ENCODE results near the gene FGG.
"Not testable (repeated sequence)": the region's sequence is repeated elsewhere in the genome, so short reads cannot be mapped to it uniquely, and the experiment has no call there.

Gene FGG

DNA sequence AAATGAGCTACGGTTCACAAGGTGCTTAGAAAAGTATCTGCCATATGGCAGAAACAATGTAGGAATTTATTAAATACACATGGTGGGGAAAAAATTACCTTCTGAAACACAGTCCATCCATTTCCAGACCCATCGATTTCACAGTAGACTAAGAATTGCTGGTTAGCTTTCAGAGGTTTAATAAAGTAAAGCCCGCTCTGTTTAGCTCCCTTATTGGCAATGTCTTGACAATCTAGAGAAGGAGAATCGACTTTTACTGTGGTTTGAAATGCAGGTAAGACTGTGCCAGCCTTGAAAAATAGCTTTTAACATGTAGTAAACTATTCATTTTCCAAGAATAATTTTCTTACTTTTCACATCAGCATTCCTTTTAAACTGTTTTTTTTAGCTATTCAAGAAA, 2.9 kb downstream of the FGG start:
- no peak for DNase-seq

DNA sequence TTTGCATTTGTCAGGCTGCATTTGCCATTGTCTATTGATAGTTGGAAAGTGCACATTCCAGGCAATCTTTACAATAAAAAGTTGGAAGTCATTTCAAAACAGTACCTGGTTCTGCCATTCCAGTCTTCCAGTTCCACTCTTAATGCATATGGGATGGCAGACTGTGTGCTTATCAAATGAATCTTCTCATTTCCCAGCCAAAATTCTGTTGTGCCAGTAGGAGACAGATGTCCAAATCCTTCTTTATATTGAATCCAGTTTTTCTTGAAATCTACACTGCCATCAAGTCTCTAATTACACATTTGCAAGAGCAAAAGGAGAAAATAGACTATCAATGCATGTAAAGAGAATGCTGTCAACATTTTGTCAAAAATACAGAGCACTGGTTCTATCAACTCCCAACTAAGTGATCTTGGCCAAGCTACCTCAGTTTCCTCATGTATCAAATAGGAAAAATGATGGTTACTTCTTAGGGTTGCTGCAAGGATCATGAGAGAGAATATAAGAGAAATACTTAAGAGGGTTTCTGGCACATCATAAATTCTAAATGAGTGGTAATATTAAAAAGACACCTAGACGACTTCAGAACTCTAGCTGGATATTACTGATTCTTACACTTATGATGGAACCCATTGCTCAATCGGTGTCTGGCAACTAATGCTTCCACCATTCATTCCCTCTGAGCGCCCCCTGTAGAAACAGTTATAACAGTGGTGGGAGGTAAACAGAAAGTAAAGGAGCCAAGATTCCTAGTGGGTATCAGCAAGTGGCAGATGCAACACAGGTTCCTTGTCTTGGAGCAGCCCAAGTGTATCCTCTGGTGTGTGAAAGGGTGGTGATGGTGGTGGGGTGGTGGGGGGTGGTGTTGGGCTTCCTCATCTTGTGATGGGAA, 3.8 kb downstream of the FGG start:
- DNase-seq = no peak

DNA sequence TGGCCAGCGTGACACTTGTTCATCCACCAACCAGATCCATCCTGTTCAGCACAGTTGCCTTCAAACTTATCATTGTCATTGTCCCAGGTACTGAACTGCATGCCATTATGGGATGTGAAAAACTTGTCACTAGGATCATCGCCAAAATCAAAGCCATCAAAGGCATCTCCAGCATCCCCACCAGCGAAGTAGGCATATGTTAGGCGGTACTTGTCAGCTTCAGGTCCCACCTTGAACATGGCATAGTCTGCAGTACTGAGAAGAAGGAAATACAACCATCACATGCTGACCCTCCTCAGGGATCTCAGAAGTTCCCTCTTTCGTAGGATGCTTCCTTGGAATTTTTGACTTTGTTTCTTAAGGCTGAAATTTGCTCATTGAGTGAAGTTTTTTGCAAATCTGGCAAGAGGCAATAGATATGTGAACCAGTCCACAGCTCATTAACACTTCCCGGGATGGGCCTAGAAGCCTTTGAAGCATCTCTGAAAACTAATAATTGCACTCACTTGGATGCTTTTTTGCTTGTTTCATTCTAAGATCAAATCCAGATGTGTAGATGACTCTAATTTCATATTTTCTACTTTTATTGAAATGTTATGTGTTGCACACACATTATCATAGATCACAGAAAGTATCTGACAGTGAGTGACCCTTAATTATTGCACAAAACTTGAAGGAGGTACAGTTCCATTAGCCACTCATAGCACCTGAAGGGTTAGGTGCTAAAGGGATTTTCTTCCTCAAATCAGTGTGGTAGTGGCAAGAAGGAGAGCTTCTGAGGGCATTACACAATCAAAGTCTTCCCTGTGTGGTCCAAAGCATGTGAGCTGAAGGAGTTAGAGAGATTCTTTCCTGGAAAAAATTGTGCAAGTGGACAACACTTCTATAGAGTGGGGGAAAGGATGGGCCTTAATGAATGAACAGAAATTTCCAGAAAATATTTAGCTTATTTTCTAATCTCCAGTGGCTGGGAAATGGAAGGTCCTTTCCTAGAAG, 5.4 kb downstream of the FGG start:
- DNase-seq = no peak

DNA sequence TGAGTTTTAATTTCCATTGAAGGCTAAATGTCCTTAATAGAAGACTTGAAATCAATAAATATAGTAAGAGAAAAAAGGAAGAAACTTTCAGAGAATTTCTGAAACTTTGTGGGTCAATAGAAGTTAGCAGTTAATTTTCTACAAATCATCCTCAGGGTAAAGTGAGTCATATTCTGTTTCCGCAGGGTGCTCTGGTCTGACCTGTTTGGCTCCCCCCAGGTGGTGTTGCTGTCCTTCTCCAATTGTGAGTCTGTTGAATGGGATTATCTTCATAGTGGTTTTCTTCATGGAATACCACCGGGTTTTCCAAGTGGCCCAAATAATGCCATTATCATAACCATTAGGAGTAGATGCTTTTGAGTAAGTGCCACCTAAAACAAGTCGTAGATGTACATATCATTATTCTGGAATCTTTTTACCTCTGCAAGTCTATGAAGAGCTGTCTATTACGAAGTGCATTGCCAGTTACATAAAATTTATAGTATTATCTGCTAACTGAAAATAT, 7.7 kb downstream of the FGG start:
- no peak for DNase-seq

DNA sequence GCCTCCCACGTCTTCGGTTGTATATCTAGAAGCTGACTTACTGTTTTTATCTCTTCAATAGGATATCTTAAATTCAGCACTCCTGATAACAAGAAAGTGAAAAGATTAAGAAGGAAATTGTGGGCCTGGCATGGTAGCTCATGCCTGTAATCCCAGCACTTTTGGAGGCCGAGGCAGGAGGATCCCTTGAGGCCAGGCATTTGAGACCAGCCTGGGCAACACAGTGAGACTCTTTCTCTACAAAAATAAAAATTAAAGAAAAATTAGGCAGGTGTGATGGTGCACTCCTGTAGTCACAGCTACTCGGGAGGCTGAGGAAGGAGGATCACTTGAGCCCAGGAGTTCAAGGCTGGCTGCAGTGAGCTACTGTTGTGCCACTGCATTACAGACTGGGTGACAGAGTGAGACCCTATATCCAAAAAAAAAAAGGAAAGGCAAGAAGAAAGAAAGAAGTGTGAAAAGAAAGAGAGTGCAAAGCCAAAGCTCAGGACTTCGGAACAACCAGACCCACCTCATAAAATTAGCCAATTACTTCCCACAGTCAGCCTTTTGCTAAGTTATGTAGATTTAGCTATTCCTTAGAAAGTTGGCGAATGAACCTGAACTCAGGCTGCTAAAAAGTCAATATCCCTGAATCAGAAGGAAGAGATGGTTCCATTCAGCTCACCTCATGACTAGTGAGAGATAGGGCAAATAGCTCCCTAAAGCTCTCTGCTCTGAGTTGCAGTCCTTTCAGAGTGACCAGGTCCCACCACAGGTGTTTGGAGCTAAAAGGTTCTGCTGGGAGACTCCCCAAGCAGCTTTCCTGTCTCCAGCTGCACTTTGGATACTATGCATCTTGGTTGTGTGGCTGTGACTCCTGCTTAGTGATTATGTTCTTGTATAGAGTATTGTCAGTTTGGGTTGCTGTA, 9.2 kb downstream of the FGG start:
- DNase-seq = no peak

GRCh38 chr4:154602404-154603020, 9.9 kb downstream of the FGG start:
- DNase-seq = no peak

- DNase-seq = no peak
Measured at GRCh38 chr4:154597798-154598774, 14.4 kb downstream of the FGG start.

- not testable (repeated sequence) for DNase-seq
Measured at GRCh38 chr4:154597281-154597680, 15.2 kb downstream of the FGG start.

- no peak for DNase-seq
Measured at GRCh38 chr4:154595807-154596206, 16.6 kb downstream of the FGG start.

GRCh38 chr4:154594343-154594742, 18.1 kb downstream of the FGG start:
- not testable (repeated sequence) for DNase-seq

DNA sequence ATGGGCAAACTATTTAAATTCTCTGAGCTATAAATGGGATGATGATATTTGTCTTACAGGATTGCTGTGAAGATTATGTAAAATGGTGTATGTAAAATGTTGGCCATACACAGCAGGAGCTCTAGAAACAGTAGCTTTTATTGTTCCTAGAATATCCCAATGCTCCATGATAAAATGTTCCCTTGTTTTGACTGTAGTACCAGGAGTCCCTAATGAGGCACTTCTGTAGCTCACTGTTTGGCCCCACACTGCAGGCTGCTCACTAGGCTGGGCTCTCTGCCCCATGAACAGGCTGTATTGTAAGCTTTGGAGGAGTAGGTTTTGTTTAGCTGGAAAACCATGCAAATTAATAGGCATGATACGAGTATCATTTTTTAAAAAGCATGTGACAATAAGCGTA, 18.6 kb downstream of the FGG start:
- no peak for DNase-seq

DNA sequence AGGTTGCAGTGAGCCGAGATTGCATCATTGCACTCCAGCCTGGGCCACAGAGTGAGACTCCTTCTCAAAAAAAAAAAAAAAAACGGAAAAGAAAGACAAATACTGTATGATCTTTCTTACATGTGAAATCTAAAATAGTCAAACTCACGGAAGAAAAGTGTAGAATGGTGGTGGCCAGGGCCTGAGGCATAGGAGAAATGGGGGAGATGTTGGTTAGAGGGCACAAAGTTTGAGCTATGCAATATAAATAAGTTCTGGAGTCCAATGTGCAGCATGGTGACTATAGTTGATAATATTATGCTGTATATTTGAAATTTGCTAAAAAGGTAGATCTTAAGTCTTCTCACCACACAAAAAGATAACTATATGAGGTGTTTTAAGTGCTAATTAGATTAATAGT, 20.6 kb downstream of the FGG start:
- DNase-seq = no peak

- no peak for DNase-seq
Measured at GRCh38 chr4:154590329-154591006, 22.0 kb downstream of the FGG start, which contains the start of gene FGA. TSS of gene FGA (minus strand) at chr4:154590742. CDS start at chr4:154590687, 55 bp downstream.

DNA sequence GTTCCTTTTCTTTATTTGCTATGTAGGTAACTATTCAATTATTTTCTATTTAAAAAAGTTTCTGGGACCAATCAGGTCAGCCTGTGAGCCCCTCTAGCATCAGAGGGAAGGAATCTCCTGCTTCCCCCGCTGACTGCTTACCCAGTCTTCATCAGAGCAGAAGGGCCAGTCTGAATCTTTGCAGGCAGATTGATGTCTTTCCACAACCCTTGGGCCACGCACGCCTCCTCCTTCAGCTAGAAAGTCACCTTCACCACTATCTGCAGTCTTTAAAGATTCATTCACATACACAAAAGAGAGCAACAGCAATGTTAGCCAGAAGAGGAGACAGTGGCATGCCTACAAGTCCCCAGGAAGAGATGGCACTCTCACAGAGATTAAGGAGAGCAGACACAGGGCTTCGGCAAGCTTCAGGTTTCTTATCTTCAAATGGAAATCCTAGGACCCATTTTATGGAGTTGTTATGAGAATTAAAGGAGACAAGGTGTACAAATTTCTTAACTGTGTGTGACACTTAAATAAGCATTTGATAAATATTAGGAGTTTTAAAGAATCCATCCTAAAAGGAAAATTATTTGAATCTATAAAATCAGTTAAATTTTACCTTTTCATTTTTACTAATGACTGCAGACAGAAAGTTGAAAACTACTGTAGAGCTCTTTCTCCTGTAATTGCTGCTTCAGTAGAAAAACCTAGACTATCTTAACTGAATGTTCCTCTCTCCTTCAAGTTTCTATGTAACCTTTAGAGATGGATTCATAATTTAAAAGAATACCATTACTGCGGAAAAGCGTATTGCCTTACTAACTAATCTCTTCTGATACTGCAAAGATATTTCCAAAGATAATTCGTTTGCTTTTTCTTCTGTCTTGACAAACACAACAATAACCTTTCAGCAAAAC, 22.9 kb downstream of the FGG start:
- DNase-seq = no peak

DNA sequence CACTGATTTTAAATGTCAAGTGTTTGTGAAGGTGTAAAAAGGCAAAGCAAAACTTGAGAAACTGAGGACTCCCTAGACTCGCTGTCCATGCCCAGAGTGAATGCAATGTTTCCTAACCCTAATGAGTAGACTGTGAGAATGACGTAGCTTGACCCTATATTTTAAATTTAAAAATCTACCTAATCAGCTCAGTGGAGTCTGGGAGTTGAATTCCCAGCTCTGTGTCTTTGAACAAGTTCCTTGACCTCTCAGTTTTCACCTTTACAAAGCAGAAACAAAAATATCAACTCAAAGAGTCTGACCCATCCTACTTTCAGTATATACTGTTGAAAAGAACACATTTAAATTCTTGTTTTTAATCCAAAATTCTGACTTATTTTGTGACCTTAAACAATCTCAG, 24.3 kb downstream of the FGG start:
- no peak for DNase-seq

DNA sequence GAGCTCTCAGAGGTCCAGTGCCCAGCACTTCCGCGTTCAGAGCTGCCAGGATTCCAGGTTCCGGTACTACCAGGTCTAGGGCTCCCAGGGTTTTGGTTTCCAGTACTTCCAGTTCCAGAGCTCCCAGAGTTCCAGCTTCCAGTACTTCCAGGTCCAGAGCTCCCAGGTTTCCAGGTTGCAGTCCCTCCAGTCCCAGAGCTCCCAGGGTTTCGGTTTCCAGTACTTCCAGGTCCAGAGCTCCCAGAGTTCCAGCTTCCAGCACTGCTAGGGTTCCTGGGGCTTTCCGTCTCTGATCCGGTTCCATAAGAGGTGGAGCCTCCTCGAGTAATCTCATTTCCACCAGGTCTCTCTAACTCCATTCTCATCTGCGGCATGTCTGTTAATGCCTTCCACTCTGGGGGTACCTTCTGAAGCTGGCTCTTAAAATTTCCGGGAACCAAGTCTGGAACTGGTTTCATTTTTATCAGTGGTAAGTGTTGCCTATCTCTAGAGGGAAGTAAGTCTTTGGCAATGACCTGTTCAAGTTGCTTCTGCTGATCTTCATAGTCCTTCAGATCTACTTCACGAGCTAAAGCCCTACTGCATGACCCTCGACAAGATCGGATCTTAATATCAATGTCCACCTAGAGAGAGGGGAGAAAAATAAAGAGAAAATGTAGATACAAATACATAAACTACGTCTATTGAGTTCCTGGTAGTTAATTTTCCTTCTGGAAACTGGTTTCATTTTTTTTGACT, 26.0 kb downstream of the FGG start:
- DNase-seq = no peak

GRCh38 chr4:154585369-154586018, 27.0 kb downstream of the FGG start:
- no peak for DNase-seq

DNA sequence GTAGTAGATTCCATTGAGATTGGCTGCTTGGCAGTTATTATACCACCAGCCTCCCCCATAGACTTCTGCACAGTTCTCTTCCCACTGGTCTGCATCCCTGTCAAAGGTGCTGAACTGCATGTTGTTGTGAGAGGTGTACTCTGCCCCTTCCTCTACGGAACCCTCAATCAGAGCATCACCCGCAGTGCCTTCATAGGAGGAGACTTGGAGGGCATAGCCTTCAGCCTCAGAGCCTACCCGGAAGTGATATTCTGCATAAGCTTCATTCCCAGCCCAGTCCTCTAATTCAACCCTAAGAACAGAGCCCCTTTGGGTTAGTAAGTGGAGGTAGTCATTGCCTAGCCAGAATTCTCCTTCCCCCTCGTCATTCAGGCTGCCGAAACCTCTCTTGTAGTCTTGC, 28.2 kb downstream of the FGG start:
- DNase-seq = no peak
